Measurements from ENCODE around the gene UBE2V1.

- TF ChIP-seq CTCF (IDR thresholded peaks at IDR 0.05; ENCODE audit: extremely low read depth in 1 of 2, insufficient read depth in 1 of 2, low read depth in 1 of 2, low read length in 2 of 2): no peak
- no peak for TF ChIP-seq POLR2AphosphoS5 (IDR thresholded peaks at IDR 0.05; ENCODE audit: insufficient read depth, low read depth, low read length)
- TF ChIP-seq, protein P1, sequence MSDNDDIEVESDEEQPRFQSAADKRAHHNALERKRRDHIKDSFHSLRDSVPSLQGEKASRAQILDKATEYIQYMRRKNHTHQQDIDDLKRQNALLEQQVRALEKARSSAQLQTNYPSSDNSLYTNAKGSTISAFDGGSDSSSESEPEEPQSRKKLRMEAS (IDR thresholded peaks at IDR 0.05; ENCODE audit: insufficient read depth, insufficient read length): no peak
- TF ChIP-seq EZH2 (IDR thresholded peaks at IDR 0.05; ENCODE audit: borderline replicate concordance, low read depth, low read length, severe bottlenecking): no peak
Measured at GRCh38 chr20:50048420-50049166, 64.4 kb downstream of the UBE2V1 start.

Measured in endothelial cell of umbilical vein (primary cell).